Smooth muscle cell of the brain vasculature (primary cell): Measurements from ENCODE around the gene TRIM46.
"Not testable (repeated sequence)": the region's sequence is repeated elsewhere in the genome, so short reads cannot be mapped to it uniquely, and the experiment has no call there.

Source experiments
- DNase-seq: peaks from one replicate; pipeline ENCODE4 v3.0.0-alpha.2; 2012; ENCODE audit warnings: low read depth, low spot score

Gene TRIM46

DNA sequence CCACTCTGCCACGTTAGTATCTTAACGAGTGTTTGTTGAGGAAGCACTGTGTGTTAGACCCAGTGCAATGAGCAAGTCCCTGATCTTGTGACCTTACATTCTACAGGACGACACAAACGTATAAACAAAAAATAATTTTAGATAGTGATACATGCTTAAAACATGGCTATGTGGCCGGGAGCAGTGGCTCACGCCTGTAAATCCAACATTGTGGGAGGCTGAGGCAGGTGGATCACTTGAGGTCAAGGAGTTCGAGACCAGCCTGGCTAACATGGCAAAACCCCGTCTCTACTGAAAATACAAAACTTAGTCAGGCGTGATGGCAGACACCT lies 54.4 kb downstream of the TRIM46 start:
- DNase-seq, result no peak

DNA sequence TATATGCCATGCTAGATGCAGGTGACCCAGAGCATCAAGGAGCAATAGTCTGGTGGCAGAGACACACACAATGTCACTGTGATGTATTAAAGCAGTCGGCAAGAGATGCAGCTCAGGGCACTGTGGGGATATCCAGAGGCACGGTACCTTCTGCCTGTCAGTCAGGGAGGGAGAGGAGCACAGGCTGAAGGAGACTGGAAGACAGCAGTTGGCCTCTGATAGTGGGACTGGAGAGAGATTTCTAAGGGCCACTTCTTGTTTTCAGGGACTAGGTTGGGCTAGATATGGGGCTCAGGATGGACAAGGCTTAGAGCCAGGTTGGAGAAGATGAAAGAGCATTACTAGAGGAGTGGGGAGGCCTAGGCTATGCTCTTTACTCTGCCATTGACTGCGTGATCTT lies 57.7 kb downstream of the TRIM46 start:
- DNase-seq, result not testable (repeated sequence)

DNA sequence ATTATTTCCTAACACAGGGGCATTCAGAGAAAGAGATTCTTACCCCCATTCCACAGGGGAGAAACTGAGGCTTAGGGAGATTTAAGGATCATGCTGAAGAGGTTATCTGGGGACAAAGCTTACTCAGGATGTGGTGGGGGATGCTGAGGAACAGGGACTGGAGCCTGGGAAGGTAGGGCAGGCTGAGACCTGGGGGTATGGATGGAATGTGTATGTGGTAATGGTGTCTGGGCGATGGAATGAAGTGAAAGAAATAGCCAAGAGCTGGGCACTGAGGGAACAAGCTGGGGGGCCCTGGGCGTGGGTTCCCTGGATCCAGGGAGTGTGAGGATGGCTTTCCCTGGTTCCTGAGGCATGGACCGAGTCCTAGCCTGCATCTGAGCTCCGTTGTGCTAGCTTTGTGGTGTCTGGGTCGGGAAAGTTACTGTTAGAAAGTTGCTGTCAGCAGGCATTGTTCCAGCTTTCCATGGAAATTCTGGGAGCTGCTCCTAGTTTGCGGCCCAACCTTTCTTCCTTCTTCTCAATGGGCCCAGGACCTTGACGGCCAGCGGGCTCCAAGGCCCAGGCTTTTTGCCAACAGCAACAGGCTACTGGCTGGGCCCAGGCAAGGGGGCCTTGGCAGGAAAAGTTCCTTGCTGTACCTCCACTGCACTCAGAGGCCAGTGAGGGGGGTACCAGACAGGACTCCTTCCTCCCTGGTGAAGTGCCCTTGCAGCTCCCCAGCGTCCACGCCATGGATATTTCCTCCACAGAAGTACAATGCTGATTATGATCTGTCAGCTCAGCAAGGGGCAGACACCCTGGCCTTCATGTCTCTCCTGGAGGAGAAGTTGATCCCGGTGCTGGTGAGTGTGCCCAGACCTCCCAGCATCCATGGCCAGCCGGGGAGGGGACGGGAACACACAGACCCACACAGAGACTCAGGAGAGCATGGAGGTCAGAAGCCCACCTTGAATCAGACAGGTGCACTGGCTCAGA lies 58.6 kb downstream of the TRIM46 start:
- not testable (repeated sequence) for DNase-seq

DNA sequence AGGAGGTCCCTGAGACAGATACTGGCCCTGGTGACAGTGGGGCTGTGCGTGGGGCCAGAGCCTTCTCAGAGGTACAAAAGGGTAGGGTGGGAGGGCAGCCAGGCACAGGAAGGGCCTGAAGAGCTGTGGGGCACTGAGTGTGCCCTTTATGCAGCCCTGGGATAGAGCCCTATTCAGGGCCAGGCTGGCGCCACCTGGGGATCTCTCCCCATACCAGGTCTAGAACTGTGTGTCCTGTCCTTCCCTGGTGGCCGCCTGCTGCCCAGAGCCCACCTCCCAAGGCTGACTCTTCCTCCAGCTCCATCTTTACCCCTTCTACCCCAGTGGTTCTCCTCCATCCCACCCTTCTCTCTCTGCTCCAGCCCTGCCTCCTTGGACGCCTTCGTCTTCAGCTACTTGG lies 59.9 kb downstream of the TRIM46 start:
- DNase-seq, result not testable (repeated sequence)
